Right lobe of liver (tissue), 4 donors: Measurements from ENCODE around the gene NXF2.

Experiments used
- POLR2A ChIP-seq: fragments of 450-650 bp; IDR thresholded peaks from one replicate; pipeline ENCODE4 v1.6.1; 2017; ENCODE audit warnings: antibody characterized with exemption, mild to moderate bottlenecking
- TF ChIP-seq, protein P1 (sequence below), 4 donors: fragments of 200-600 bp in 3 of 4; fragments of 450-650 bp in 1 of 4; IDR thresholded peaks; one replicate each; pipeline versions ENCODE4 v1.5.1 to v1.8.0; 2016 to 2022; ENCODE audit warnings: antibody characterized with exemption in 4 of 4, mild to moderate bottlenecking in 2 of 4
- donor health status: DM: no; HTN: no; CAD: no.
- donor health status: DM: no; HTN: no; CAD: no.
- donor health status: DM: no; HTN: yes; CAD: no.

- TF ChIP-seq, protein P1, sequence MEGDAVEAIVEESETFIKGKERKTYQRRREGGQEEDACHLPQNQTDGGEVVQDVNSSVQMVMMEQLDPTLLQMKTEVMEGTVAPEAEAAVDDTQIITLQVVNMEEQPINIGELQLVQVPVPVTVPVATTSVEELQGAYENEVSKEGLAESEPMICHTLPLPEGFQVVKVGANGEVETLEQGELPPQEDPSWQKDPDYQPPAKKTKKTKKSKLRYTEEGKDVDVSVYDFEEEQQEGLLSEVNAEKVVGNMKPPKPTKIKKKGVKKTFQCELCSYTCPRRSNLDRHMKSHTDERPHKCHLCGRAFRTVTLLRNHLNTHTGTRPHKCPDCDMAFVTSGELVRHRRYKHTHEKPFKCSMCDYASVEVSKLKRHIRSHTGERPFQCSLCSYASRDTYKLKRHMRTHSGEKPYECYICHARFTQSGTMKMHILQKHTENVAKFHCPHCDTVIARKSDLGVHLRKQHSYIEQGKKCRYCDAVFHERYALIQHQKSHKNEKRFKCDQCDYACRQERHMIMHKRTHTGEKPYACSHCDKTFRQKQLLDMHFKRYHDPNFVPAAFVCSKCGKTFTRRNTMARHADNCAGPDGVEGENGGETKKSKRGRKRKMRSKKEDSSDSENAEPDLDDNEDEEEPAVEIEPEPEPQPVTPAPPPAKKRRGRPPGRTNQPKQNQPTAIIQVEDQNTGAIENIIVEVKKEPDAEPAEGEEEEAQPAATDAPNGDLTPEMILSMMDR (IDR thresholded peaks at IDR 0.05) = peak; percentile 55 to 85 (median 84)
- TF ChIP-seq POLR2A = no peak
Measured at GRCh38 chrX:102345916-102346315, 98.9 kb downstream of the NXF2 start.
